ENCODE measurements around the gene ADGRA3.
"Not testable (repeated sequence)": the region's sequence is repeated elsewhere in the genome, so short reads cannot be mapped to it uniquely, and the experiment has no call there.

Gene ADGRA3

DNA sequence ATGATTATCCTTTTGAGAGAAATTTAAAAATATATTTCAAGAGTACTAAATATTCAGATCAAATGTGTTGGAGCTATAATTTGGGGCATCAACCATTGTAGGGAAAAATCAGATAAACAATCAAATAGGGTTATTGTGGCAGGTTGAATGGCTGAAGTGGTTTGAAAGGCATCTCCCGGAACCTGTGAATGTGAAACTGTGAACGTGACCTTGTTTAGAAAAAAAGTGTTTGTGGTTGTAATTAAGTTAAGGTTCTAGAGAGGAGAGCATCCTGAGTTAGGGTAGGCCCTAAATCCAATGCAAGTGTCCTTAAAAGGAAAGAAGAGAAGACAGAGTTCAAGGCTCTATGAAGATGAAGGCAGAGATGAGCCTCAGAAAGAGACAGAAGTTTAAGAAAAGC lies 37.4 kb downstream of the ADGRA3 start:
- no peak for DNase-seq (ENCODE audit: low read depth)

DNA sequence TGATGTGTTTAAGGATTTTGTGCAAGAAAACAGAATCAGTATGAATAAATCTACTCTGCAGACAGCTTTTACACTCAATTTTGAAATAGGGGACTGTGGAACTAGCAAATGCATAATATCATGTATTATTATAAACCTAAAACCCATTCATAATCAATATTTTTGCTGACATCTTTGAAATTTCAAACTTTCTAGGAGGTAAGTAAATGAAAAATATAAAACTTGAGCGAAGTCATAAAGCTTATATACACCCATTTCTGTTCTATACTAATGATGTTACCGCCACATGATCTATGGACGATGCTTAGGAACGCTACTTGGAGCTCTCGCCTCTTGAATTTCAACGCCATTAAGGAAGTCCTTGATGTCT lies 38.1 kb downstream of the ADGRA3 start:
- no peak for DNase-seq (ENCODE audit: low read depth)

DNA sequence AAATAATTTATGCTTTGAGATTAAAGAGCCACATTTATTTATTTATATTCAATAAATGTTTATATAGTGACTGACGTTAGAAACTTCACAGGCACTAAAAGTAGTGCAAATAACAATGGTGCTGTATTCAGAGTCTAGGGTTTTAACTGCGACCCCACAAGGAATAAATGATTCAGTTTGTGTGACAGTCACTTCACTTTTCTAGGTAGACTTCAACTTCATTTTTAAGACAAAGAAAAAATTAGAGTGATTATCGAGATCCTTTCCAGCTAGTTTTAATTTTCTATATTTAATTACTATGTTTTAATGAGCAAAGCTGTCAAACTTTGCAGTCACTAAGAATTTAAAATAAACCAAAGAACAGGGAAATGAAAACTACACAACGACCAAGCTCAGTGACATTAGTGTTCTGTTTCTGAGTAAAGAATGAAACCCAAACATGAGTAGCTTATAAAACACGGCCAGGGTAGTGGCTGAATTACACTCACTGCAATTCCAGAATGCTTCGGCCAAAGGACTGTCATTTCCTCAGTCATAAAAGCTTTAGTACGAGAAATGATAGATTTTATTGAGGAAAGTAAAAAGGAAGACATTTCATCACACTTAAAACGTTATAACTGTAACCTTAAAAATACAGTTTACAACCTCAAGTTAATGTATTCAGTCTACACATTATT lies 38.6 kb downstream of the ADGRA3 start:
- no peak for DNase-seq (ENCODE audit: low read depth)

DNA sequence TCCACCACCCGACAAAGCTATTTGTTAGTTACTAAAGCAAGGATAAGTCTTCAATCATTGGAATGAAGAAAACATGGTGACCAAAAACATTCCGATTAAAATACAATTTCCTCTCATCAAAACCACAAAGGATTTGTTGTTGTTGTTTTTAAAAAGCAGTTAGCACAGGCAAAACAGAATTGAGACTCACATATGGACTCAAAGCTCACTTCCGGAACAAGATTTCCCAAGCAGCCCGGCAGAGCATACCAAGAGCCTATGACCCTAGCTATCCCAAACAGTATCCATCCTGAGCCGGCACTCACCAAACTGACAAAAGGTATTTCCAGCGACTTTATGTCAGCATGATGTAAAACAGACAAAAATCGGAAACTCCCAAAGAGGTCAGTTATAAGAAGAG lies 39.9 kb downstream of the ADGRA3 start:
- no peak for DNase-seq (ENCODE audit: low read depth)

DNA sequence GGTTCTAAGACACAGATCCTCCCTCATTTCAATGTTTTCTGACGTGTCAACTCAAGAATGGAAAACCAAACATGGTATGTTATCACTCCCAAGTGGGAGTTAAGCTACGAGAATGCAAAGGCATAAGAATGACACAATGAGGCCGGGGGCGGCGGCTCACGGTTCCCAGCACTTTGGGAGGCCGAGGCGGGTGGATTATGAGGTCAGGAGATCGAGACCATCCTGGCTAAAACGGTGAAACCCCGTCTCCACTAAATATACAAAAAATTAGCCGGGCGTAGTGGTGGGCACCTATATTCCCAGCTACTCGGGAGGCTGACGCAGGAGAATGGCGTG lies 40.6 kb downstream of the ADGRA3 start:
- not testable (repeated sequence) for DNase-seq (ENCODE audit: low read depth)

DNA sequence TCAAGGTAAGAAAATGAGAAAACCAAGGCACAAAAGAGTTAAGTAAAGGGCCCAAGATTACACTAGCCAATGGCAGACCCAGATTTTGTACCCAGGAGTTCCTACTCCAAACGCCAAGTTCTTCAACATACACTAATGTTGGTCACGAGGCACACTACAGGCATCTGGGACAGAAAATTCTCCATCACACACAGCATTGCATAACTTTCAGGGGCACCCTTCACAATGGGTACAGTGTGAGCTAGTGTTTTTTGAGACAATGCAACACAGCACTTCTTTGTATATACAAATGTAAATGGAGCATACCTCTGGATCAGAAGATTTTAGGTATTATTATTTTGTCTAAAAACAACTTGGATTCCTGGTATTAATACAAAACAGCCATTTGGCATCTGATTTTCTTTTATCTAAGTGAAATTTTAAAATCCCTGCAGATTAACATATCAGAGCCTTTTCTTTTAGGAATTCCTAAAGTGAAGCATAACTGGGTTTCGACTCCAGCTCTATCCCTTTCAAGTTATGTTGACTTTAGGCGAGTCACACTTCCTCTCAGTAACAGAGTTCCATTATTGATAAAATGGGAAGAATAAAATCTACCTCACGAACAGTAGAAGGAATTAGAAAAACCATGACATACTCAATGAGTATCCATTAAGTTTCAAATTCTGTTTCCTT lies 41.1 kb downstream of the ADGRA3 start:
- DNase-seq (ENCODE audit: low read depth) = no peak

DNA sequence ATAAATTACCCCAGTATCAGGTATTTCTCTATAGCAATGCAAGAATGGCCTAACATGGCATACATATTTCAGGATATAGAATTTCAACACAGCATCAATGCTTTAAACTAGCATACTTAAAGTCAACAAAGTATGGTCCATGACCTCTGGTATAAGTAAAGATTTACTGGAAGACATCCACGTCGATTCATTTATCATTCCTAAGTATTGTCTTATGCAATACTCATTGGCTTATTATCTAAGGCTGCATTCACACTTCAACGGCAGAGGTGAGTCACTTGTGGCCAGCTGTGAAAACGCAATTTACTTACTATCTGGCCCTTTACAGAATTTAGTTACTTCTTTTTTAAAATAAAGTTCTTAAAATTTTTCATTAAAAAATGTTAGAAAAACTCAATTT lies 42.6 kb downstream of the ADGRA3 start:
- DNase-seq (ENCODE audit: low read depth) = no peak

DNA sequence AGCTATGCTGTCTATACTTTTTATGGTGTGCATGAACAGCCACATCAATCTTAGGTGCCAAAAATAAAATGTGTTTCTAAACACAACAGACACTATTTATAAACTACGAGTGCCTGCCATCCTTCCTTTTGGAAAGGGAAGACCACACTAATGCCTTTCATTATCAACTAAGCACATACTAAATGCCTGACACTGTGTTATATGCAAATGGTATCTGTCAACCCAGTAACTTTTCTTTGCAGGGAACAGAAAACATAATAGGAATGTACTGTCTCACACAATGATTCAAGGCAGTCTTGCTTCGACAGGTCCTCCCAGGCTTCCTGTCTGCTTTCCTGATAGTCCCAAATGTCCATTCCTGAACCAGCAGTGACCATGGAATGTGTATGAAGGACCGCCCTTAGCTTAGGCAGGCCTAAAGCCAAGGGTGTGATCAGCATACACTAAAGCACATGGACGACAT lies 43.8 kb downstream of the ADGRA3 start:
- DNase-seq (ENCODE audit: low read depth) = no peak

DNA sequence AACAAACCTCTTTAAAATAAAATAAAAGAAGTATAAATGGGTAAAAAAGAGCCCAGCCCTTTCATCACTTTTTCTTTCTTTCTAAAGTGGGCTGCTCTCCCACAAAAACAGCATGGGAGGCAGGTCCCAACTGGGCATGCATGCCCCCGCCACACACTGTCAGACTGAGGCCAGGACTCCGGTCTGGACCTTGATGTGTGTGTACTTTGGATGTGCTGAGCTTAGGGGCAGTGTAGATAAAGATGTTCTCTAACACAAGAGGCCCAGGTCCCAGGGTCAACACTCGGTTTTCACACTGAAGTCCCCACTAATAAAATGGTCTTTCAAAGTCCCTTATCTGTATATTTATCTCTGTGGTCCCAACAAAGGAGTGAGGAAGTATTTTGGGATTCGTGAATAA lies 44.4 kb downstream of the ADGRA3 start:
- DNase-seq (ENCODE audit: low read depth) = no peak

DNA sequence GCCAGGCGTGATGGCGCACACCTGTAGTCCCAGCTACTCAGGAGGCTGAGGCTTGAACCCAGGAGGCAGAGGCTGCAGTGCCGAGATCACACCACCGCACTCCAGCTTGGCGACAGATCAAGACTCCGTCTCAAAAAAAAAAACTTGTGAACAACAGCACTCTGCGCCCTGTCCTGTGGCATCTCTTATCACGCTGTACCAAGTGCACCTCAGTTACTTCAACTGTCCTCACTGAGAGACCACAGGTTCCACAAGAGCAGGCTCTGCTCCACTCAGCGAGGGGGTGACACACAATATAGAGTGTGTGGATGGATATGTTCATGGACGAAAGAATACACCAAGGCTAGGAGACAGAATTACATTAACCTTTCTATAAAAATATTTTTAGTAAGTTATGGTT lies 49.3 kb downstream of the ADGRA3 start:
- no peak for DNase-seq (ENCODE audit: low read depth)

DNA sequence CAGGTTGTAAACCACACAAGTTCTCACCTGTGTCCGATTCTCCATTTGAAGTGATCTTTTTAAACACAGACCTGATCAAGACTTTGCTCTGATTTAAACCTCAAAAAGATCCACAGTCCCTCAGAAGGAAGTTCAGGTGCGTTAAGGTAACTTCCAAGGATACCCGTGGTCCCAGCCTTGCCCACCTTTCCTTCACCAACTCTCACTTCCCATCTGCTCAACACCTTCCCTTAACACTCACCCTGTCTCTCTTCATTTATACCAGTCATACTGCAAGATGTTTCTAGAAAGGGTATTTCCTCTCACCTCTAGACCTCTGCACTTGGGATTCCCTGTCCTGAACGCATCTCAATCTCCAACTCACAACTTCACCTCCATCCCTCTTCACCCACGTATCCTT lies 49.9 kb downstream of the ADGRA3 start:
- DNase-seq (ENCODE audit: low read depth) = no peak

DNA sequence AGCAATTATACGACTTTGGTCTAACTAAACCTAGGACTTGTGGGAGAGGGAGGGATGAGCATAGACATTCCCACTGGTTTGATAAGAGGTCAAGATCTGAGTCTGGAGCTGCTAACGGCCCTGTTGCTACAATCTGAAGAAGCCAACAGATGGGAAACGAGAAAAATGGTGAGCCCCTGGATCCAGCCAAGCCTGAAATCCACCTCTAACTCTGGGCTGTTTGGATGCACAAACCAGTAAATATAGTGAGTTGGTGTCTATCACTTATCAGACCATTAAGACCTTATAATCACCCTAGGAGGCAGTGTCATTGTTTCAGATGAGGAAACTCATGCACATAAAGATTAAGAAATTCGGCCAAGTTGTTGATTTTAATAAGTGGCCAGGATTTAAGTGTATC lies 50.5 kb downstream of the ADGRA3 start:
- DNase-seq (ENCODE audit: low read depth) = no peak

DNA sequence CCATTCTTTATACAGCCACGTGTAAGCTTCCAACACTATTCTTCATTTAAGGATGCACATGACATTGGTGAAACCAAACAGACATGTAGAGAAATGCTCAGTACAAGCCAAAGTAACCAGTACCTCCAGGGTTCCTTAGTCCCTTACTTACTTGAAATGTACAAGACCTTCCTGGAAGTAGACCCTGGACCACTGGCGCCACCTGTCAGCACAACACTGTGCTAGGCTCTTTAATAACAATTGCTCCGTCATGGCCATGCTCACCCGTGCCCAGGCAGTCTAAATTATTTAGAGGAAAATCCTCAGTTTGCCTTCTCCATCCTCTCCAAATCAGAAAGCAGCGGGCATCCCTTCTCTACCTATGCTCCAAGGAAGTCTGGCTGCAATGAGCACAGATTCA lies 52.7 kb downstream of the ADGRA3 start:
- no peak for DNase-seq (ENCODE audit: low read depth)

DNA sequence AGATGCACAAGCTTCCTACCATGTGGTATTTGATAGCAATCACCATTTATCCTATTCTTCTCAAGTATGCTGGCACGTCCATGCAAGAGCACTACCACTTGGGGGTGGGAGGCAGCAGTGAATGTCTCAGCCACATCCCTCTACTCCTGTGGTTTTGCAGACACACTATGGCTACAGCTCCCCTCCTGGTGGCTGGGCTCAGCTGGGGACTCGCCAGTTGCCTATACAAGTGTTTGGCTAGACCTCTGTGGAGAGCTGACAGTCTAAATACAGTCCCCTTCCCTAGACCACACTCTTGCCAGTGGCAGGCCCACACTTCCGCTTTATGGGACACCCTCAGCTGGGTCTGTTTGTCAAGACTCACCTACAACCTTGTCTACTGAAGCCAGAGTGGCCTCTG lies 53.2 kb downstream of the ADGRA3 start:
- no peak for DNase-seq (ENCODE audit: low read depth)

DNA sequence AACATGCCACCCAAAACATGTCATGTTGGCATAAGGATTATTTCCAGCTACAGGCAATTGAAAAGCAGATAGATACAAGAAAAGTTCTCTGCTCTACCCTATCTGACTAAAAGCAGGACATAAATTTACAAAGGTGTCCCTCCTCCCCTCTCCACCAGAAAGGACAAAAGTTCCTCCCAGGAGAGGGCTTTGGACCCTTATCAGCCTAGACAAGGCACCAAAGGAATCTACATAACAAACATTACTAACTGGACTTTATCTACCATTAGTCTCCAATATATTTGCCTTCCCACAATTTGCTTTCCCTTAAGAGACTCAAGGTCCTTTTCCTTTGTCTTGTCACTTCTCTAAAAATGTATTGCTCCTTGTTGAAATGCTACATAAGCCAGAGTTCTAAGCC lies 55.6 kb downstream of the ADGRA3 start:
- DNase-seq (ENCODE audit: low read depth) = no peak

DNA sequence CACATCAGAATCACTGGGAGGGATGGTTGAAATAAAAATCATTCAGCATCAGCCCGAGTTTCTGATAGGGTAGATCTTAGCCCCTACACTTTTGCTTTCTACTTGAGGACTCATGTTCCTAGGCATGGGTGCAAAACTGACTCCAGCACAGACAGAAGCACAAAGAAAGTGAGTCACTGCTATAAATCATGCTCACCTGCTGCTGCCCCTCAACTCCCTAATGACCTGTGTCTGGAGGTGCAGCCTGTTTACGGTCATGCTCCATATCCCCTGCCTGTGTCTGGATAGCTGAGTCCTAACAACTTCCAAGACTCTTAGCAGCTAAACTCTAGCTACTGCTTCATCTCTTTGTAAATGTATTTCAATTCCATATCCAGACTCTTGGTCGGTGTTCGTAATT lies 57.8 kb downstream of the ADGRA3 start:
- DNase-seq (ENCODE audit: low read depth) = no peak

DNA sequence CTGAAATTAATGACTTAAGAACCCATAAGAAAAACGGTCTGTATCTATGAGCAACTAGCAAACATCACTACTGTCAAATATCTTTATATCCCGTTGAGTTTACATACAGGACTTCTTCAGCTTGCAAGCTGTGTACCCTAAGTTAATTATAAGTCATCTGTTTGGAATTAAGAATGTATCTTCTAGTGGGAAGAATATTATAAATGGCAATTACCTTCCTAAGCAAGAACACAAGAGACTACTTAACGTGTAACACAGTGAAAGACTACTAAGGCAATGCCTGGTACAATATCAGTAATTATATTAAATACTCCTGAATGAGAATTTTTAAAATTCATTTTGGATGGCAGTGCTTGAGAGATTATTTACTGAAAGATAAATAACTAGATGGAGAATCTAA lies 58.5 kb downstream of the ADGRA3 start:
- DNase-seq (ENCODE audit: low read depth) = no peak

DNA sequence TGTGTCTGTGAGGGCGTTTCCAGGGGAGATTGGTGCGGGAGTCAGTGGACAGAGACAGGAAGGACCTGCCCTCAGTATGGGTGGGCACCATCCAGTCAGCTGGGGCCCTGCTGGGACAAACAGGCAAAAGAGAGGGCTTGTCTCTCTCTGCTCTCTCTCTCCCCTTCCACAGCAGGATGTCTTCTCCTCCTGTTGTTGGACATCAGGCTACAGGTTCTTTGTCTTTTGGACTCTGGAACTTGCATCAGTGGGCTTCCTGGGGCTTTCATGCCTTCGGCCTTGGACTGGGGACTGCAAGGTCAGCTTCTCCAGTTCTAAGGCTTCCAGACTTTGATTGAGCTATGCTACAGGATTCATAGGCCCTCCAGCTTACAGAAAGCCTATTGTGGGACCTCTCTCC lies 59.6 kb downstream of the ADGRA3 start:
- DNase-seq (ENCODE audit: low read depth) = no peak

DNA sequence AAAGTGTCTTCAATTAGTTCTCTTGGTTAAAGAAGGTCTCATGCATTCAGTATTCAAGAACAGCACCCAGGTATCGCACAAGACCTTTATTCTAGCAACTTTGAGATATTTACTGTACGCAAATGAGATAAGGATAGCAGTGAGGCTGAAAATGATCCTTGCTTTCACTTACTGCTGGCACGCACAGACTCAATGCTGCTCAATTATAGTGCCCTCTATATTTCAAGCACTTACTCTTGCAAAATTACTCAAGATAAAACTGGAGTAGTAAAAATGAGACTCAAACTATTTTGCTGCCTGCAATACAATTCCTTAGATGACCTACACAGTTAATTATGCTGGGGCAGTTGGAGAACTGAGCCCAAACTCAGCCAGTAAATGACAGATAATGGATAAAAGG lies 60.9 kb downstream of the ADGRA3 start:
- DNase-seq (ENCODE audit: low read depth) = no peak

DNA sequence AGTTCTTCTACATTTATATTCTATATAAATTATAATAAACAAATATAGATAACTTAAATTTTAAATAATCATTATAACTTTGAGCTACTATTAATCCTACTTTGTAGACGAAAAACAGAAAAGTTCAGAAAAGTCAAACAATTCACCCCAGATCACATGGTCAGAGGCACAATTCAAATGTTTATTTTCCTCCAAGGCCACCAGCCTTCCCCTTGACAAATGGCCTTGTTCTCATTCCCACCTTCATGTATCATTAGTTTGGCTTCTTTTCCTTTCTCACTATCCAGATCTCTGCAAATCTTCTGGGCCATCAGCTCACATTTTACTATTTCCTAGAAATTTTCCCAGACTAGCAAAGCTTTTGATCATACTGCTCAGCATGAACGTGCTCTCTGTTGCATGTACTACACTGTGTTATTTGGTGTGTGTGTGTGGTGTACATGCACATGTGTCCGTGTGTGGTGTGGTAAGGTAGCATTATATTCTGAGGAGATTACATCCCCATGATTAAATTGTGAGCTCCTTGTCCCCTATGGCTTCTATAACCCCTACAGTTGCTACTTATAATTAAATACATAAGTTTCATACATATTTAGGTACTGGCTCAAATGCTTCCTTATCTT lies 61.5 kb downstream of the ADGRA3 start:
- DNase-seq (ENCODE audit: low read depth) = no peak

DNA sequence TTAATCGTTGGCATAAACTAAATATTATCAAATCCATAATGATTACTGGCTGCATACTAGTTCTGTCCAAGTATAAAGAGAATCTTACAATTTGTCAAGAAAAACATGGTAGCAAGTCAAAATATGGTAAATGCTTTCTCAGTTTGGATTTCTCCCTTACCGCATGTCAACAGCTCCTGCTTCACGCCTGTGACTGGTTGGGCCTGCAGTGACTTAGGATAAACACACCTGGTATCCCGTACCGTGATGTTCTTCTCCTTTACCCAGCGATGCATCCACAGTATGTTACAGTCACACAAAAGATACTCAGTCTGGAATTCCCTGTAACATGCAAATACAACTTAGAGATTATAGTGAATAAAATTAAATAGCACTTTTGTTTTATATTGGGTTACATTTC lies 71.1 kb downstream of the ADGRA3 start:
- no peak for DNase-seq (ENCODE audit: low read depth)

DNA sequence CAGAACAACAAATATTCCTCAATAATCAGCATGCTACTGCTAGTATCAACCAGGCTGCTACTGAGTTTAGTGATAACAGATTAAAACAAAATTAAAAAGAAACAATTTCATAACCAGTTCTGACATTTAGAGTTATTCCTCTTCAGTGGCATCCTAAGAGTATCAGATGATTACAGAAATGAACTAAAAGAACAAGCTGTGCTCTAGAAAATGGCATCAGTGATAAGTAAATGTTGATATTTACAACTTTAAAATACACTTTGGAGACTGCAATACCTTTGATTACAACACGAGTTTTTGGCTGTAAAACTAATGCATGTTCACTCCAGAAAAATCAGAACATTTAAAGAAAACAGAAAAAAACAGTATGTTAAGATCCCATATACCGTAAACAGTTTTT lies 72.9 kb downstream of the ADGRA3 start:
- no peak for DNase-seq (ENCODE audit: low read depth)

DNA sequence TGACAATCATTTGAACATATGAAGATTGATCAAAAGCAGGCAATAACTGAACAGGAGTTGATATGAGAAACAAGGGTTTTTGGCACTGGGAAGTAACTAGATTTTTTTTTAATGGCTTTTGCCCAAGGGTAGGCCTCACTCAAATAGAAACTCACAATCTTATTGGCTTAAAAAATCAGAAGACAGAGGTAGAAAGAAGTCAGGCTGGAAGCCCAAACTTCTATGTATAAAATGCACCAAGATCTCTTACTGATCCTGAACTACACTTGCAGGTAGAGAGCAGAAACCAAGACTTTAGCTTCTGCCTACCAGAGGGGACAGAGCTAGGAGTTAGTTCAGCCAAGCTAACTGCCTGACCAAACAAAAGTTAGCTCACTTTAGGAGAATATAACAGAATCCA lies 74.9 kb downstream of the ADGRA3 start:
- no peak for DNase-seq (ENCODE audit: low read depth)

DNA sequence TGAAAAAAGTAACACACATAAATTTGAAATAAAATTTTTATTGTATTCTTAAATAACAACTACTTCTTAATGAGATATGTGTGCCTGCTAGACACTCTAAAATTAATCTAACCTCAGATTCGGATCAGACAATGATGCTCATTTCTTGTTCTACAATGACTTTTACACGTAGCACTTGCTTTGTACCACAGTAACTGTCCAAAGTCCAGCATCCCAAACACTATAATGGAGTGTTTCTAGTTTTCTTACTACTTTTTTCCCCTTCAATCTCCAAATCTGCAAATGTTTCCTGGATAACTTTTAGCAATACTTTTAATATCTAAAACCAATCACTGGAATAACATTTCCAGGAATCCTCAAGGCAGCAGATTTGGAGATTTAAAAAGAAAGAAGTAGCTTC lies 75.9 kb downstream of the ADGRA3 start:
- no peak for DNase-seq (ENCODE audit: low read depth)

All from activated T-helper 9 cell treated with anti-CD3 and anti-CD28 coated beads, Interleukin-2, amount 50 U/mL, for 16 hours (primary cell).